ENCODE results near the gene SALL4.
"Not testable (repeated sequence)": the region's sequence is repeated elsewhere in the genome, so short reads cannot be mapped to it uniquely, and the experiment has no call there.

SALL4 gene

GRCh38 chr20:51802170-51802751 lies at the start of gene SALL4:
Gene SALL4 (minus strand): TSS chr20:51802521. CDS start chr20:51802408, 113 bp downstream.
- DNase-seq, result no peak

- no peak for DNase-seq
Observed at GRCh38 chr20:51848346-51848745, 46.0 kb upstream of the SALL4 start.

GRCh38 chr20:51840865-51841264 lies 38.5 kb upstream of the SALL4 start:
- DNase-seq, result no peak

GRCh38 chr20:51837876-51838420 lies 35.6 kb upstream of the SALL4 start:
- DNase-seq, result no peak

GRCh38 chr20:51837436-51837835 lies 35.1 kb upstream of the SALL4 start:
- DNase-seq, result no peak

GRCh38 chr20:51833326-51833725 lies 31.0 kb upstream of the SALL4 start:
- DNase-seq, result no peak

- DNase-seq, result no peak
Observed at GRCh38 chr20:51832276-51832675, 30.0 kb upstream of the SALL4 start.

- DNase-seq, result no peak
Observed at GRCh38 chr20:51831866-51832265, 29.5 kb upstream of the SALL4 start.

GRCh38 chr20:51830538-51830937 lies 28.2 kb upstream of the SALL4 start:
- no peak for DNase-seq

GRCh38 chr20:51828762-51829161 lies 26.4 kb upstream of the SALL4 start:
- no peak for DNase-seq

GRCh38 chr20:51826372-51826771 lies 24.1 kb upstream of the SALL4 start:
- no peak for DNase-seq

GRCh38 chr20:51818479-51819008 lies 16.2 kb upstream of the SALL4 start:
- no peak for DNase-seq

GRCh38 chr20:51816856-51817255 lies 14.5 kb upstream of the SALL4 start:
- not testable (repeated sequence) for DNase-seq

GRCh38 chr20:51815383-51816076 lies 13.2 kb upstream of the SALL4 start:
- no peak for DNase-seq

- DNase-seq, result no peak
Observed at GRCh38 chr20:51812861-51813260, 10.5 kb upstream of the SALL4 start.

- no peak for DNase-seq
Observed at GRCh38 chr20:51811514-51812128, 9.3 kb upstream of the SALL4 start.

GRCh38 chr20:51811042-51811355 lies 8.7 kb upstream of the SALL4 start:
- DNase-seq, result no peak

- no peak for DNase-seq
Observed at GRCh38 chr20:51810155-51811041, 8.1 kb upstream of the SALL4 start.

GRCh38 chr20:51807720-51808250 lies 5.5 kb upstream of the SALL4 start:
- no peak for DNase-seq

GRCh38 chr20:51804754-51805153 lies 2.4 kb upstream of the SALL4 start:
- DNase-seq, result no peak

- DNase-seq, result no peak
Observed at GRCh38 chr20:51803148-51803854, 980 bp upstream of the SALL4 start.

- no peak for DNase-seq
Observed at GRCh38 chr20:51801823-51802123, 548 bp downstream of the SALL4 start.

All from GF-D8 (cell line).